Right lobe of liver (tissue), 4 donors: ENCODE measurements around the gene APOC3.

Experiments
- POLR2A ChIP-seq: fragments of 450-650 bp; IDR thresholded peaks from one replicate; pipeline ENCODE4 v1.6.1; 2017; ENCODE audit warnings: antibody characterized with exemption, mild to moderate bottlenecking
- TF ChIP-seq, protein P1 (sequence below), 4 donors: fragments of 200-600 bp in 3 of 4; fragments of 450-650 bp in 1 of 4; IDR thresholded peaks; one replicate each; pipeline versions ENCODE4 v1.5.1 to v1.8.0; 2016 to 2022; ENCODE audit warnings: antibody characterized with exemption in 4 of 4, mild to moderate bottlenecking in 2 of 4
- donor health status: DM: no; HTN: no; CAD: no.
- donor health status: DM: no; HTN: no; CAD: no.
- donor health status: DM: no; HTN: yes; CAD: no.

- TF ChIP-seq, protein P1, sequence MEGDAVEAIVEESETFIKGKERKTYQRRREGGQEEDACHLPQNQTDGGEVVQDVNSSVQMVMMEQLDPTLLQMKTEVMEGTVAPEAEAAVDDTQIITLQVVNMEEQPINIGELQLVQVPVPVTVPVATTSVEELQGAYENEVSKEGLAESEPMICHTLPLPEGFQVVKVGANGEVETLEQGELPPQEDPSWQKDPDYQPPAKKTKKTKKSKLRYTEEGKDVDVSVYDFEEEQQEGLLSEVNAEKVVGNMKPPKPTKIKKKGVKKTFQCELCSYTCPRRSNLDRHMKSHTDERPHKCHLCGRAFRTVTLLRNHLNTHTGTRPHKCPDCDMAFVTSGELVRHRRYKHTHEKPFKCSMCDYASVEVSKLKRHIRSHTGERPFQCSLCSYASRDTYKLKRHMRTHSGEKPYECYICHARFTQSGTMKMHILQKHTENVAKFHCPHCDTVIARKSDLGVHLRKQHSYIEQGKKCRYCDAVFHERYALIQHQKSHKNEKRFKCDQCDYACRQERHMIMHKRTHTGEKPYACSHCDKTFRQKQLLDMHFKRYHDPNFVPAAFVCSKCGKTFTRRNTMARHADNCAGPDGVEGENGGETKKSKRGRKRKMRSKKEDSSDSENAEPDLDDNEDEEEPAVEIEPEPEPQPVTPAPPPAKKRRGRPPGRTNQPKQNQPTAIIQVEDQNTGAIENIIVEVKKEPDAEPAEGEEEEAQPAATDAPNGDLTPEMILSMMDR (IDR thresholded peaks at IDR 0.05), result peak; percentile 65 to 76 (median 74)
- no peak for TF ChIP-seq POLR2A
Measured at GRCh38 chr11:116879800-116880625, 50.3 kb downstream of the APOC3 start.
